WTC11 (cell line): ENCODE results near the gene TLE2. TPM values are rescaled to one million over a fixed set of nuclear protein-coding genes. Genes with fewer than 3 reads are reported as not detected.
A peak's percentile ranks its signal among the peaks of the same experiment; 100 is the strongest.

Experiments
- ATAC-seq: fragments of 200-7000 bp; cut with Tn5 transposase; 2 replicates; pipeline ENCODE4 v1.10.0; 2021; ENCODE audit warnings: mild to moderate bottlenecking, moderate library complexity
- CTCF ChIA-PET: fragments of 300-600 bp; sonication (Branson Sonifier 250); formaldehyde crosslinking; loops from one replicate; lab custom pipeline; 2021; ENCODE audit warnings: antibody characterized with exemption; lab: Charles Lee
- POLR2A ChIA-PET: fragments of 350-600 bp; sonication (Branson Sonifier 250); formaldehyde crosslinking; loops from one replicate; lab custom pipeline; 2021; ENCODE audit warnings: antibody characterized with exemption; lab: Charles Lee
- DNase-seq: peaks from one replicate; pipeline ENCODE4 v3.0.0; 2021; ENCODE audit warnings: low spot score
- H3K27ac Mint-ChIP-seq: 2 replicates; pipeline ENCODE4 v1.8.0; 2021; ENCODE audit warnings: mixed read lengths
- H3K27me3 Mint-ChIP-seq: 2 replicates; pipeline ENCODE4 v1.8.0; 2021; ENCODE audit warnings: low read depth, mild to moderate bottlenecking, moderate library complexity, mixed read lengths
- H3K36me3 Mint-ChIP-seq: 2 replicates; pipeline ENCODE4 v1.8.0; 2021; ENCODE audit warnings: mixed read lengths
- H3K4me1 Mint-ChIP-seq: 2 replicates; pipeline ENCODE4 v1.8.0; 2022; ENCODE audit warnings: mixed read lengths
- H3K4me3 Mint-ChIP-seq: 2 replicates; pipeline ENCODE4 v1.8.0; 2021; ENCODE audit warnings: mild to moderate bottlenecking, moderate library complexity, mixed read lengths
- H3K9me3 Mint-ChIP-seq: 2 replicates; pipeline ENCODE4 v1.8.0; 2021; ENCODE audit warnings: mixed read lengths
- AFF4 ChIP-seq: sonication (generic); formaldehyde crosslinking; IDR thresholded peaks from 2 replicates; pipeline ENCODE4 v1.8.1; 2023; ENCODE audit warnings: mild to moderate bottlenecking, missing genetic modification reagents, borderline replicate concordance
- ATF1 ChIP-seq: sonication (generic); formaldehyde crosslinking; IDR thresholded peaks from 2 replicates; pipeline ENCODE4 v1.8.1; 2023; ENCODE audit warnings: mild to moderate bottlenecking, moderate library complexity, missing genetic modification reagents
- ATF3 ChIP-seq: sonication (generic); formaldehyde crosslinking; conservative IDR thresholded peaks from 2 replicates; pipeline ENCODE4 v1.8.1; 2022; ENCODE audit warnings: mild to moderate bottlenecking, missing genetic modification reagents
- ERG ChIP-seq: fragments of 250-450 bp; sonication (Bioruptor Pico); IDR thresholded peaks from 2 replicates; pipeline ENCODE4 v1.8.0; 2021; ENCODE audit warnings: mild to moderate bottlenecking
- HMGXB4 ChIP-seq: sonication (generic); formaldehyde crosslinking; IDR thresholded peaks from 2 replicates; pipeline ENCODE4 v1.8.1; 2023; ENCODE audit warnings: mild to moderate bottlenecking, moderate library complexity, missing genetic modification reagents
- KAT7 ChIP-seq: sonication (generic); formaldehyde crosslinking; IDR thresholded peaks from 2 replicates; pipeline ENCODE4 v1.8.1; 2023; ENCODE audit warnings: missing genetic modification reagents, mild to moderate bottlenecking, borderline replicate concordance
- MAX ChIP-seq: sonication (generic); formaldehyde crosslinking; IDR thresholded peaks from 2 replicates; pipeline ENCODE4 v1.8.0; 2022; ENCODE audit warnings: mild to moderate bottlenecking, missing genetic modification reagents
- NFATC4 ChIP-seq: fragments of 250-450 bp; sonication (Bioruptor Pico); IDR thresholded peaks from 2 replicates; pipeline ENCODE4 v1.9.0; 2021; ENCODE audit warnings: mild to moderate bottlenecking
- NR2C2 ChIP-seq: sonication (generic); formaldehyde crosslinking; IDR thresholded peaks from 2 replicates; pipeline ENCODE4 v1.8.0; 2022; ENCODE audit warnings: mild to moderate bottlenecking, missing genetic modification reagents
- PRRX2 ChIP-seq: fragments of 250-450 bp; sonication (Bioruptor Pico); IDR thresholded peaks from 2 replicates; pipeline ENCODE4 v1.8.0; 2021; ENCODE audit warnings: mild to moderate bottlenecking
- RELA ChIP-seq: sonication (generic); formaldehyde crosslinking; IDR thresholded peaks from 2 replicates; pipeline ENCODE4 v1.8.1; 2022; ENCODE audit warnings: missing genetic modification reagents, mild to moderate bottlenecking, borderline replicate concordance
- SOX15 ChIP-seq: fragments of 250-450 bp; sonication (Bioruptor Pico); IDR thresholded peaks from 2 replicates; pipeline ENCODE4 v1.9.0; 2021; ENCODE audit warnings: mild to moderate bottlenecking
- SP1 ChIP-seq: sonication (generic); formaldehyde crosslinking; conservative IDR thresholded peaks from 2 replicates; pipeline ENCODE4 v1.8.1; 2022; ENCODE audit warnings: missing genetic modification reagents
- TEAD1 ChIP-seq: sonication (generic); formaldehyde crosslinking; IDR thresholded peaks from 2 replicates; pipeline ENCODE4 v1.8.0; 2022; ENCODE audit warnings: mild to moderate bottlenecking, missing genetic modification reagents
- USF1 ChIP-seq: sonication (generic); formaldehyde crosslinking; IDR thresholded peaks from 2 replicates; pipeline ENCODE4 v1.8.0; 2022; ENCODE audit warnings: mild to moderate bottlenecking, missing genetic modification reagents
- ZMAT4 ChIP-seq: fragments of 250-450 bp; sonication (Bioruptor Pico); IDR thresholded peaks from 2 replicates; pipeline ENCODE4 v1.9.0; 2021; ENCODE audit warnings: mild to moderate bottlenecking
- ZNF263 ChIP-seq: sonication (generic); formaldehyde crosslinking; IDR thresholded peaks from 2 replicates; pipeline ENCODE4 v1.8.1; 2022; ENCODE audit warnings: low read depth, mild to moderate bottlenecking, moderate library complexity, missing genetic modification reagents
- ZNF423 ChIP-seq: fragments of 250-450 bp; sonication (Bioruptor Pico); IDR thresholded peaks from 2 replicates; pipeline ENCODE4 v2.1.2; 2022; ENCODE audit warnings: mild to moderate bottlenecking, moderate library complexity
- total RNA-seq: library from RNA; stranded (reverse); gene quantifications from 3 replicates; pipeline ENCODE4 v1.2.3, GENCODE V29; 2021

The TLE2 gene
- total RNA-seq, 1 experiment from 2014 or later = 20.0 TPM

- Mint-ChIP-seq H3K9me3 (no peaks in the 10 kb centered on the region), H3K36me3 (peaks cover 9% of the 10 kb centered on the region; the same call in 1 of the 2 replicates), H3K4me3 (peak within 1 kb of the TSS; percentile 68), H3K27ac (no peak within 1 kb of the TSS), H3K27me3 (no peaks in the 10 kb centered on the region), H3K4me1 (peaks cover 25% of the 10 kb centered on the region)
- DNase-seq (no peak), ATAC-seq (peak; percentile 38)
- POLR2A ChIA-PET = interaction anchor here (0.7 to 1.0 kb wide), 2 partner anchors 42 to 112 kb away, joined by 3 to 4 read pairs; no protein-coding TSS in a partner anchor
- CTCF ChIA-PET = interaction anchor here (0.7 to 3.9 kb wide), 5 partner anchors 9 to 213 kb away, joined by 3 to 15 read pairs (median 6); no protein-coding TSS in a partner anchor
- TF ChIP-seq RELA (CRISPR knock-in tag) (no peak), TEAD1 (CRISPR knock-in tag) (no peak), ATF3 (CRISPR knock-in tag) (no peak), NR2C2 (CRISPR knock-in tag) (no peak), ZNF423 (CRISPR knock-in tag) (peak; percentile 4; the same call in 1 of the 2 replicates), MAX (CRISPR knock-in tag) (peak; percentile 49), SP1 (CRISPR knock-in tag) (no peak), ZMAT4 (no peak)
Observed at GRCh38 chr19:3062165-3063105, 33.4 kb upstream of the TLE2 start, which contains the start of gene TLE5. Gene TLE5, minus strand, starts transcription at chr19:3062495. Its CDS starts 295 bp downstream, at chr19:3062200.

GRCh38 chr19:3061182-3062161 lies 32.4 kb upstream of the TLE2 start:
- no peak for ATAC-seq
- H3K4me1 Mint-ChIP-seq = peaks cover 32% of the 10 kb centered on the region
- no peaks in the 10 kb centered on the region for H3K9me3 Mint-ChIP-seq
- peak; percentile 60 for TF ChIP-seq HMGXB4 (CRISPR knock-in tag)
- TF ChIP-seq ERG (CRISPR knock-in tag) = no peak
- no peak for TF ChIP-seq NR2C2 (CRISPR knock-in tag)
- peak; percentile 88 for TF ChIP-seq ZNF423 (CRISPR knock-in tag)
- no peak for TF ChIP-seq ATF1 (CRISPR knock-in tag)
- 0 out of 2 replicates have a peak, but pooled peaks have one; percentile 27 for TF ChIP-seq KAT7
- no peaks in the 10 kb centered on the region for H3K27me3 Mint-ChIP-seq
- peak overlapping the region; percentile 68 for H3K4me3 Mint-ChIP-seq
- no peak for DNase-seq
- ChIA-PET POLR2A (interaction anchor here (0.5 to 1.0 kb wide), 3 partner anchors 13 to 111 kb away, joined by 3 to 5 read pairs (median 3); no protein-coding TSS in a partner anchor), CTCF (interaction anchor here (0.6 to 3.9 kb wide), 9 partner anchors 8 to 214 kb away, joined by 3 to 15 read pairs (median 6); no protein-coding TSS in a partner anchor)
- H3K27ac Mint-ChIP-seq = peak overlapping the region; percentile 20; the same call in 1 of the 2 replicates
- H3K36me3 Mint-ChIP-seq = peaks cover 9% of the 10 kb centered on the region; the same call in 1 of the 2 replicates

- POLR2A ChIA-PET = interaction anchor here (0.5 to 0.6 kb wide), 2 partner anchors 12 to 35 kb away, joined by 3 to 5 read pairs; no protein-coding TSS in a partner anchor
- H3K9me3 Mint-ChIP-seq = no peaks in the 10 kb centered on the region
- no peak for TF ChIP-seq ATF1 (CRISPR knock-in tag)
- no peak for TF ChIP-seq NFATC4 (CRISPR knock-in tag)
- no peak for TF ChIP-seq SOX15 (CRISPR knock-in tag)
- TF ChIP-seq PRRX2 = no peak
- no peak for TF ChIP-seq AFF4
- TF ChIP-seq RELA (CRISPR knock-in tag) = no peak
- TF ChIP-seq ZNF263 = no peak
- TF ChIP-seq USF1 (CRISPR knock-in tag) = no peak
Observed at GRCh38 chr19:3060857-3061181, 31.7 kb upstream of the TLE2 start.

More at GRCh38 chr19:3060857-3061181, 31.7 kb upstream of the TLE2 start:
- peaks cover 9% of the 10 kb centered on the region; the same call in 1 of the 2 replicates for H3K36me3 Mint-ChIP-seq
- H3K27me3 Mint-ChIP-seq = no peaks in the 10 kb centered on the region
- peaks cover 32% of the 10 kb centered on the region for H3K4me1 Mint-ChIP-seq
- H3K4me3 Mint-ChIP-seq = peak overlapping the region; percentile 68
- no peak for DNase-seq
- H3K27ac Mint-ChIP-seq = peak overlapping the region; percentile 41; the same call in 1 of the 2 replicates
- ATAC-seq = no peak
- CTCF ChIA-PET = interaction anchor here (0.6 to 3.9 kb wide), 6 partner anchors 15 to 68 kb away, joined by 3 to 15 read pairs (median 6); no protein-coding TSS in a partner anchor
